ENCODE results near the gene SEC22C.

The SEC22C gene

DNA sequence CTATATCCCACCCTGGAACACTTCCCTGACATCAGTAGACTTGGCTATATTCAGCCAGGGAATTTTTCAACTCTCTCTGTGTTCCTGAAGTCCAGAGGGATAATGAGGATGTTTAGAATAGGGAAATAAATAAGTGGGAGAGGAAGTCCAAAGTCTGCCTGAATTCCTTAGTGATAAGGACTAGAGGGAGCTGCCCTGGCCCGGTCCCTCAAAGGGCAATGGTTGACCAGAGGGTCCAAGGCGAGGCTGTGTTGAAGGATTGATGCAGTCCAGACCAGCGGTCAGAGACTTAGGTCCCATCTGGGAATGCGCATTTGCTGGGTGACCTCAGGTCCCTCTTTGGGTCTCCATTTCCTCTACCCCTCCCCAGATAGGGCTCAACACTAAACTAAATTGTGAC, 71.4 kb downstream of the SEC22C start:
- no peak for DNase-seq

DNA sequence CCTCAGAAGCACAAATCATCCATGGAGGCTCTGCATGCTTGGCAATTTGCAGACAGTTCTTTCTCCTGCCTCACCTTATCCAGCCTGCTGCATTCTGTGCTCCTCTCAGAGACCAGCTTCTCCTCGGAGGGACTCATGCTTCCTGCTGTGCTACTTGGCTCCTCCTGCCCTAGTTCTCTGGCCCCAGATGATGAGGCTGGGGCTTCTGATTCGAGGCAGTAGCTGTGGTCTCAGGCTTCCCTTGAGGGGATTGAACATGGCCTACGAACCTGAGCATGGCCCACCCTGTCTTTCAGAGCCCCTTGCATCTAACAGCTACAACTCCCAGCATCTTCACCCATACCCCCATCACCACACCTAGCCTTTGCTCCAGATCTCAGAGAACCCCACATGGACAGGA, 72.7 kb downstream of the SEC22C start:
- DNase-seq = no peak

DNA sequence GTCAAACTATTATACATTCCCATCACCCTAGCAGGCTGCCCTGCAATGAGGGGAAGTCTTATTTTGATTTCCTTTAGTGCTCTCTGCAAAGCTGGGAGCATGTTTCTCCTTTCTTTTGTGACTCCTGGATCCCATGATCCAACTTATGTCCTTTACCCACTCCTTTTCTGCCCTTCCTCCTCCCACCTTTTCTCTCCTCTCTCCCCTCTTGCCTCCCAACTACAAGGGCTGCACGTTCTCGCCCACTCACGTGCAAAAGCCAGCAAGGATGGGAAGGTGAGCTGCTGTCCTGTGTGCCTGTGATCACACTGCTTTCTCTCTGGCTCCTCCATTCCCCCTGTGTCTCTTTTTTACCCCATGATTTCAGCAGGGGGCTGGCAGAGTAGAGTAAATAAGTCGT, 73.2 kb downstream of the SEC22C start:
- no peak for DNase-seq

DNA sequence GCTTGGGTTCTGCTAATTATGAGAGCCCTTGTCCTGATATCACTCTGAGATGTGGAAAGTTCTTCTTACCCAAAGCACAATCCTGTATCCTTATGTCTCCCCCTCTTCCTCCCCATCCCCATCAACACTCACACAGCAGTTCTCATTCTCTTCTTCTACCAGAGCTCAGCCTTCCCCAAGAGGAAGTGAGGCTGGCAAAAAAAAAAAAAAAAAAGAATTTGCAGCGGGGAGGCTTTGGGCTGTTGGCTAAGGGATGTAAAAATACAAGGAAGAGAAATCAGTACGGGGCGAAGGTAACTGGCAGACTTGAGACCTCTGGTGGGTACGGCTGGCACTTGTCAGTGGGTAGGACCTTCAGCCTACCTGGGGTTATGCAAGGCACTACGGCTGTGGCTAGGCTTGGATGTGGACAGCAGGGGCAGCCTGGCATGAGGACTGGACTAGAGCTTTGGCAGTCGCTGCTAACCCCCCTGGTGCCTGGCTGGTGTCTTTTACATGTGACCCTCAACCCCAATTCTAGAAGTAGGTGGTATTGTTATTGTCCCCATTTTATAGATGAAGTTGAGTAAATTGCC, 73.9 kb downstream of the SEC22C start:
- DNase-seq = peak; percentile 1

DNA sequence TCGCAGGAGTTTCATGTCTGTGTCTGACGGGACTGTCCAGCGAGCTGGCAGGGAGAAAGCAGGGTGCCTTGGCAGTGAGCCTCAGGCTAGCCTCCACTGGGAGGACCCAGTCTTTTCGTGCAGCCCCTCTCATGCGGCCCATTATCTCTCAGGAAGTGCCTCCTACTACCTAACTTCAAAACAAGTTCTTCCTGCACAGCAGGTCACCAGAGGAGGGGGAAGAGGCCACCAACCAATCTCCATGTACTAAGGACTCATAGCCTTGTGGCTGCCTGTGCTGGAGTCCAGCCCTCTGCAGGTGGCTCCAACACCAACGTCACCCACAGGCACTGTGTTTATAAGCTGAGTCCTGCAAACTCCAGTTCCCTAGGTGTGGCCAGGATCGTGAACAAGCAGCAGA, 74.5 kb downstream of the SEC22C start:
- peak; percentile 74 for DNase-seq

DNA sequence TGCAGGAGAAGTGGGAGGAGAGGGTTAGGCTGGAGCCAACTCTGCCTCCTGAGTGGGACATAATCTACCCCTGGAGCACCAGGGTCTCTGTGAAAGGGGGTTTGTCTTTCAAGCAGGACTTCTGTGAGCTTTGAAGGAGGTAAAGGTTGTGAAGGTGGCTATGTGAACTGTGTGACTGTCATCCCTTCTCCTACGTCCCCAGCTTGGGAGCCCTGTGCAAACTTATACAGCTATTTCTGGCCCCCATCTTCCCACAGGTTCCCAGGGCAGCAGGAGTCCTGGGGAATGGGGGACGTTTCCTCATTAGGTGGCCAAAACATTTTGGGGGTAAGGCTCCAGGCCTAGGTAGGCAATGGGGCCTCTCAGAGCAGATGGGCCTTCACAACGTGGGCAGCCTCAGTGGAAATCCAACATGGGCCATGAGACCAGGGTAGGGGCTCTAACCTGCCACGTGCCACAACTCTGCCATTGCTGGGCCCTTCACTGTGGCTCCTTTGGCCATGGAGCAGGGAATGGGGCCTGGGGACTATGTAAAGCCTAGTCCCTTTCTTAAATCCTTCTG, 75.8 kb downstream of the SEC22C start:
- no peak for DNase-seq

DNA sequence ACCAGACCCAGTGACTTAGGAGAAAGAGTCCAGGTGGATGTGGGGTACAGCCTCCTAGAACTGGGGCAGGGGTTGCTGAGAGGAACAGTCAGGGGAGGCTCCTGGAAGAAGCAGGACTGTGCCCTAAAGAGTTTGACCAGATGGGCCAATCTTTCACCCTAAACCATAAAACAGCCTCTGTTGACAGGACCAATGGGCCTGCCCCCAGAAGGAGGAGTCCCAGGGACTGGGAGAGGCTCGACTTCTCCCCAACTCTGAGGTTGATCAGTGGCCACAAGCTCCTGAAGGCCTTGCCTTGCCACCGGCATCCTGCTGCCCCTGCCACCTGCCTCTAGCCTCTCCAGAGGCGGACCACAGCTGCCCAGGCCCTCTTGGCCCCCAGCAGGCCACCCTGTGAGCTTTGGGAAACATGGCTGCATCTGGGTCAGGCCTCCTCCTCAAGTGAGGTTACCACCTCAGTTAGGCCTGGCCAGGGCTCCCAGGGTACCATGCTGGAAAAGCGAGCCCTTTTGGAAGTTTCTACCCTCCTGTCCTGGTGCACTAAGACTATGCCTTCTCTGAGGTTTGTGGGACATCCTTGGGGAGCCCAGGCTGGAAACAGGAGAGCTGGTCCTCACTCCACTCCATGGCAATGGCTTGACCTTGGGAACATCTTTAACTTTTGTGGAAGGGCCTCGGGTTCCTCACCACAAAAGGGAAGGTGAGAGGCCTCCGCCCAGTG, 76.5 kb downstream of the SEC22C start:
- DNase-seq = no peak

DNA sequence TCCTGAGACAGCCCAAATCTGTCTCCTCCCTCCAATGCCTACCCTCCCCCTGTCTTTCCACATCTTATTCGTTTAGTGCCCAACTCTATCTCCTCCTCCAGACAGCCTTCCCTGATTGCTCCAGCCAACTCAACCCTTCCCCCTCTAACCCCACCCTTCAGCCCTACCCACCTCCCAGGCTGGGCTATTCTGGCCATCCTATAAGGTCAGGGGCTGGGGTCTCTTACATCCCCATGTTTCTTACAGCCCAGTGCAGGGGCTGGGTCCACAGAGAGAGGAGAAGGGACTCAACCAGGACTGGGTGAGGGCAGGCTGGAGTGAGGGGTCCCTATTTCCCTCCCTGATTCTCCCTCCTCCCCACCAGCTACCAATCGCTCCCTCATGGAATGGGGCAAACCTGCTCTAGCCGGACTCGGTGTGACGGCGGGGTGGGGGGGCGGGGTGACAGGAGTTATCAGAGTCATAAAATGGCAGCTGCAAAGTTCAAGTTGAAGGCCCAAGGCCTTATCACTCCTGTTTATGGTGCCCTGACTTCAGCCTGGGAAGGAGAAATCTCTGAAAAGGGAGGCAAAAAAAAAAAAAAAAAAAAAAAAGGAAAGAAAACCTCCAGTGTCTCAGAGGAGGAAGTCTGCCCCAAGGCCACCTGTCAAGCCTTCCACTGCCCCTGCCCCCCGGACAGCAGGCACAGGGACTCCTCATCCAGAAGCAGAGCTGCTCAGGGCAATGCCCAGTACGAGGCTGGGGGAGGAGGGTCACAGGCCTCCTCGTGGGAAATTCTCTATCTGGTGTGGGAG, 77.2 kb downstream of the SEC22C start:
- no peak for DNase-seq

DNA sequence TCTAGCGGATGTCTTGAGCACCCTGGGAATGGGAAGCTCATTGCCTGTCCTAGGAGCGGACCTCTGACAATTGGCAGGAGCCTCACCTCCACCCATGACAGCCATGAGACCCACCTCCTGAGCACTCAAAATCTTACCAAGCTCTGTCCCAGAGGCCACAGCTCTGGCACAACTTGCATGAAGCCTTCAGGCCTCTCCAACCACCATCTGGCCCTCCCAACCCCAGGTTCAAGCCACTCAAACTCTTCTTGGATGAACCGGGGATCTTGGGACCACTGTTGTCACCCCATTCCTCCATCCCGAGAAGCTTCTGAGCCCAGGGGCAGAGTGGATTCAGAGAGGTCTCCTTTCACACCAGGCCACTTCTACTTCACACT, 77.8 kb downstream of the SEC22C start:
- DNase-seq = no peak

DNA sequence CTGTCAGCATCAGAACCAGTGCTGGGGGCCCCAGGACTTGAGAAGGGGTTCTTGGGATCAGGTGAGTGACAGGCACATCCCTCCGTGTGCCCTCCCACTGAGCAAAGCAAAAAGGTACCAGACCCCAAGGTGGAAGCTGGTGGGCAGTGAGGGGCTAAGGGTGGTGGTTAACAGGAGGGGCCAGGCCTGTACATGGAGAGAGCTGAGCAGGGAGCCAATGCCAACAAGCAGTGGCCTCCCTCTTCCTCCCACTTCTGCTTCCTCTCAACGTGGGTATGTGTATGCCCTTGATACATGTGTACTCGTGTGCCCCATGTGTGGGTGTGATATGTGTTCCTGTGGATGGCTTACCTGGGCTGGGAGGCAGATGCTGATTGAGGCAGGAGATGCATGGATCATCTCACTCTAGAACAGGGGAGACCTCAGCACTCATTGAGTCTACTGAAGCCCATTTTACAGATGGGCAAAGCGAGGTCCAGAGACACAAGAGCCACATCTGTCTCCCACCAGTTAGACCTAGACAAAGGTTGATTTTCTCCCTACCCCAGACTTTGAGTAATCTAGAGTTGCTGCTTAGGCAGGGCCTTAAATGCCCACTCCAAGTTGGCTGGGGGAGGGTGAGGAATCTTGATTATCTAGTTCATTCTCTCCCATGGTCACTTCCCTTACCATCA, 78.4 kb downstream of the SEC22C start:
- DNase-seq = no peak

DNA sequence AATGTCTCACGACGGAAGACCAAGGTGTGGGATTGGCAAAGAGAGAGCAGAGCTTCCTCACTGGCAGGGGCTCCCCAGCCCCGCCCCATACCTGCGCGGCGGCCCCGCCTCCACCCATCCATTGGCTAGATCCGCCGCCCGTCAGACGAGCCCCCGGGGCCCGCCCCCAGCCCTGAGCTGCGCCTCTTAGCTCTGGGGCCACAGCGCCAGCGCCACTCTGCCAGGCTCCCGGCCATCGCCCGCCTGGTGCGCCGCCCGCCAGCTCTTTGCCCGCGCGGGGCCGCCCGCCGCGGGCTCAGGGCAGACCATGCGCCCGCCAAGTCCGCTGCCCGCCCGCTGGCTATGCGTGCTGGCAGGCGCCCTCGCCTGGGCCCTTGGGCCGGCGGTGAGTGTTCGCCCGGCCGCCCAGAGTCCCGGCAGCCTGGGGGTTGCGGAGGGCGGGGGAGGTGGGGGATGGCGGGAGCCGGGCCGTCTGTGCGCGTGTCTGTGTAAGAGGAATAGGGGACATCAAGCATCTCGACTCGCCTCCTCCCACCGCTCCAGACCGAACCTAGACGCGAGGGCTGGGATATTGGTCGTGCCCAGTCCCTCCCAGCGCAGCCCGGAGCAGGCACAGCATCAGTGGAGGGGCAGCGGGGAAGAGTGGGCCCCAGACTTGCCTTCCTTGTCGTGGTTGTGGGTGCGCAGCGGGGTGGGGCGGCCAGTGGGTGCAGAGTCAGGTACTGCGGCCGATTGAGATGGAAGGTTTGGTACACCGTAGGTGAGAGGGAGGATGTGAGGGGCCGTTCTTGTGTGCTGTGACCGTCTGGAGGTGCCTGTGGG, 79.1 kb downstream of the SEC22C start, which contains the start of gene VIPR1:
Gene VIPR1 (plus strand): TSS at position 215 of the 822 bp plus-strand sequence. CDS start 93 bp downstream, at position 308.
- DNase-seq = peak; percentile 86

DNA sequence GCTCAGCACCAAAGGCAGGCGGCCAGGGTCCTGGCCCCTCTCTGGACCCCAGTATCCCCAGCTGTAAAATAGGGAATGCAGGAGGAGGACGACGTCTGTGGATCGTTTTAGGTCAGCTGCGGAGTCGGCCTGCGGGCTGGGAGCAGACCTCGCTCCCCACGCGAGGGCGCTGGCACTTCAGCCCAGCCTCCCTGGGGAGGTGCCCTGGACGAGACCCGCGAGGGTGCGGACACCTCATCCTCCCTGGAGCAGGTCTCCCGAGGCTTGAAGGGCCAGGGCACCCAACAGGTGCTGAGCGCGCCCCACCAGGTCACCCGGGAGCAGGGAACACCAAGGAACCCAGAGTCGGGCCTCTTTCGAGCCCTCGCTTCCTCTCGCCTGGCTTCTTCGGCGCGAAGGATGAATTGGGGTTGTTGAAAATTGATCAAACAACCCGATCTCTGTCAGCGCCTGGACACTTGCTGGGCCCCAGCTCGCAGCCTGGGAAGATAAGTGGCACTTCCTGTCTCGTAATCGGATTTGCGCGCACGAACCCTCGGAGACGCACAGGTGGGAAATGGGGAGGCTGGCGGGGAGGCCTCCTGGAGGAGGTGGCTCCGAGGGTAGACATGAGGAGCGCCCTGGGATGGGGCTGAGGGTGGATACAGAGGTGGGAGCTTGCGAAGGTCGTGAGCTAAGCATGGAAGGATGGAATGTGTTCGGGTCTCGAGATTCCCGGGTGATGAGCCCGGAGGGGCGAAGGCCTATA, 79.9 kb downstream of the SEC22C start:
- peak; percentile 76 for DNase-seq

DNA sequence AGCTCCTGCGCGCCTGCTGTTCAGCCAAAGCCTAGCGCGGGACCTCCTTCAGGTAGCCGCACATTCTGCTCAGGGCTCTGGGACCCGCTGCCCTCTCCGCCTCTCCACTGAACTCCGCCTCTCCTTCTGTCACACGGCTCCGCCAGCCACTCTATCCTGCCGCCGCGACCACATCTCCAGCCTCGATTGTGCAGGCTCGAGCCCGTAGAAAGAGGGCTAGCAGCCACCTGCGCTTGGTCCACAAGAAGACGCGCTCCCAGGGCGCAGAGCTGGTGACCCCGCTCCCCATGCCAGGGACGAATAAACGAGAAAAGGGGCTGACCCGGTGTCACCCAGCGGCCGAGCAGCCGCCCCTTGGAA, 80.5 kb downstream of the SEC22C start:
- DNase-seq = peak; percentile 35

DNA sequence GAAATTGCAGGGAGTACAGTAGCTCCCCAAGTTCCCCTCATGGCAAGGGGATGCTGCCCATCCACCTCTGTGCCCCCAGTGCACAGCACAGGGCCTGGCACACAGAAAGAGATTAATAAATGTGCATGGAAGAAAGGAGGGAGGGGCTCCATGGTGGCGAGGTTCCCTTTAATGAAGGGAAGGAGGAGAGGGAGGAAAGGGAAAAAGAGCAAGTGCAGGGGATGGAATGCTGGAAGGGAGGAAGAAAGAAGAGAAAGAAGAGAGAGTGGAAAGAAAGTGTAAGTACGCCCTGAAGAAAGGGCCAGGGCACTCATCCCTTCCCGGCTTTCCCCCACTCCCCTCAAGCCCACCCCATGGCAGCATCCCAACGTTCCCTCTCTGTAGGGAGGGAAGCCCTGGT, 80.9 kb downstream of the SEC22C start:
- no peak for DNase-seq

DNA sequence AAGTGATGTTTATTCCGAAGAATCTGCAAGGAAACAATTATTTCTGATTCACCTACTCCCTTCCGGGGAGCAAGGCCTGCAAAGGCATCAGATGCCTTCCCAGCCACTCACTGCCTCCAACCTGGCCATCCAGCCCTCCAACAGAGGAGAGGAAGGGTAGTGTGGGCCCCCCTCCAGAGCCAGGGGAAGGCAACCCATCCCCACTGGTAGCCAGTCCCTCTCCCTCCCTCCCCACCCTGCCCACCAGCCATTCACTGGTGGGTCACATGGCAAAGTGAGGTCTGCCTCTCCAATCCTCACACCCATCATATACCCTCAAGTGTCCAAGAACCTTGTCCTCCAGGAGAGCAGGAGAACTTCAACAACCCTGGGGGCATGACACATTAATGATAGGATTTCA, 81.7 kb downstream of the SEC22C start:
- no peak for DNase-seq

DNA sequence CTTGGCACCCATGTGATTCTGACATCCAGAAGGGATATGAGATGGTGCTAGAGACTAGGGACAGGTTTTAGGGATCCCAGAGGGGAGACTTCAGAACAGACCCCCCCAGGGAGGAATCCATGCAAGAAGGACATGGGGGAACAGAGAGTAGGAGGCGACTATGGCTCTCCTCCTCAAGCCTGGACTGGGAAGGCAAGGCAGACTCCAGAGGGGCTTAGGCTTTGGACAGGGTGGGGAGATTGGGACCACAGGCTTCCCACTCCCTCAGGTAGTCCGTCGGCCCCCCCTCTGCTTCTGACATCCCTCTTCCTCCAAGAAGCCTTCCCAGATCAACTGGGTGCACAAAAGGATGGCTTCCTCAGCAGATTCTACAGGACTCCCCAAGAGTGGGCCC, 82.3 kb downstream of the SEC22C start:
- DNase-seq = no peak

DNA sequence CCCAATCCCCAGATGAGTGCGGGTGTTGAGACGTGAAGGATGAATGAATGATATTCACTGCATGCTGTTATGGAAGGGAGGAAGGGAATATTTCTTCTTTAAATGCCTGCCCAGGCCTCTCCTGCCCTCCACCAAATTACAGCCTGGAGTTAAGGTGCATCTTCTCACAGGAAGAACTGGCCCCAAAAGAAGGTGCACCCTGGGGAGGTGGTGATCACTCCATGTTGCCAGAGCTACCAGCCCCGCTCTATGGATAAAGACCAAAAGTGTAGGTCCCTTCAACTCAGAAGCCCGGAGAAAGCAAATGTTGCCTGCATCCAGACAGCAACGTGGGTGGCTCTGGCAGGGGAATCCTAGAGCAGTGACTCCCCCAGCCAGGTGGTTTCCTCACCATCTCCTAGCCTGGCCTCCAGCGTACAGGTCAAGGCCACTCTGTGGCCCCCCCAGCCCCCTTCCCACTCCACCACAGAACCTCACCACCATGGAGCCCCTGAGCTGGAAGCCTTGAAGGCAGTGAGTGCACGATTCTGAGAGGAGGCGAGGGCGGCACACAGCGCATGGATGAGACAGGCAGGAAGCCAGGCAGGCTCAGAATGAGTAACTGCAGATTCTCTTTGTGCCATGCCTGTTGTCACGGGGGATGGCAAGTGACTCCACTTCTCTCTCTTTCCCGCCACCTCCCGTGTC, 82.8 kb downstream of the SEC22C start:
- DNase-seq = no peak

DNA sequence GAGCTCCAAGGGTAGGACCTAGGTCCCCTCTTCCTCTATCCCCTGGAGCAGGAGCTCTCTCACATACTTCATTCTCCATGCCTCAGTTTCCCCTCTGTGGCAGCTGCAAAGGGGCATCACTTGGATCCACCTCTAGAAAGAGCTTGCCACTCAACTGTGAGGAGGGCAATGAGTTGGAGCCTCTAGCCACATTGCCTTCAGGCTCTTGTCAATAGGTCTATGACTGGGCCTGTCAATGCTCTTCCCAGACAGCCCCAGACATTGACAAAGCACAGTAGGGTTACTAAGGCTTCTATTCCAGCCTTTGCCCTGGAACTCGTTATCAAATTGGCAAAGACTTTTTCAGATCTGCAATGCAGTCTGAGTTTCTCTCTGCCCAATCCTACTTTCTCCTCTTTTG, 83.7 kb downstream of the SEC22C start:
- DNase-seq = no peak

All from DMS53 (cell line).